GM12872 (cell line): Measurements from ENCODE around the gene CHIC1.

Experiments used
- TF ChIP-seq, protein P1 (sequence below): IDR thresholded peaks from 3 replicates; pipeline ENCODE4 v1.5.1; 2011; ENCODE audit warnings: low read depth, mild to moderate bottlenecking, low read length, moderate library complexity; ENCODE audit not compliant: insufficient read depth

The CHIC1 gene

DNA sequence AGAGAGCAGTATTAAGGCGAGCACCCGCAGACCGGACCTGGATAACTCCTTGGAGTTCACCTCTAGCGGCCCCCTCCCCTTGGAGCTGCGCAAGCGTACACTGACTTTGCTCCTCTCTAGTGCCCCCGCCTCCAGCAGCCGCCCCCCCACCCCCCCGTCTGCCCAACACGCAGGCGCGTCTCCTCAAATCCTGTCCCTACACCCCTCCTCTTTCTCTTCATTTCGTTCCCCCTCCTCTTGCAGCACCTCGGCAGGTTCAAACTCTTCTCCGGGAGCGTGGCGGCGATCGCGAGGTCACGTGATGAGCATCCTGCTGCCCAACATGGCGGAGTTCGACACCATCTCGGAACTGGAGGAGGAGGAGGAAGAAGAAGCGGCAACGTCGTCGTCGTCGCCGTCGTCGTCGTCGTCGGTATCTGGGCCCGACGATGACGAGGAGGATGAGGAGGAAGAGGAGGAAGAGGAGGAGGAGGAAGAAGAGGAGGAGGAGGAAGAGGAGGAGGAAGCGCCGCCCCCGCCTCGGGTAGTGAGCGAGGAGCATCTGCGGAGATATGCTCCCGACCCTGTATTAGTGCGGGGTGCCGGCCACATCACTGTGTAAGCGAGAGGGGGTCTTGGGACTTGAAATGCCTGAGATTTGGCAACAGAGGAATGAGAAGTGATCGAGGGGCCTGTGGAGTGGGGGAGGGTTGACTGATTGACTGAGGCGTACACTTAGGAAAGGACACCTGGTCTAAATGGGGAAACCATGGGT lies at the start of gene CHIC1:
CHIC1 (plus strand) TSS at position 214 of the 754 bp plus-strand sequence; CDS start at position 302, 88 bp downstream.
- TF ChIP-seq, protein P1, sequence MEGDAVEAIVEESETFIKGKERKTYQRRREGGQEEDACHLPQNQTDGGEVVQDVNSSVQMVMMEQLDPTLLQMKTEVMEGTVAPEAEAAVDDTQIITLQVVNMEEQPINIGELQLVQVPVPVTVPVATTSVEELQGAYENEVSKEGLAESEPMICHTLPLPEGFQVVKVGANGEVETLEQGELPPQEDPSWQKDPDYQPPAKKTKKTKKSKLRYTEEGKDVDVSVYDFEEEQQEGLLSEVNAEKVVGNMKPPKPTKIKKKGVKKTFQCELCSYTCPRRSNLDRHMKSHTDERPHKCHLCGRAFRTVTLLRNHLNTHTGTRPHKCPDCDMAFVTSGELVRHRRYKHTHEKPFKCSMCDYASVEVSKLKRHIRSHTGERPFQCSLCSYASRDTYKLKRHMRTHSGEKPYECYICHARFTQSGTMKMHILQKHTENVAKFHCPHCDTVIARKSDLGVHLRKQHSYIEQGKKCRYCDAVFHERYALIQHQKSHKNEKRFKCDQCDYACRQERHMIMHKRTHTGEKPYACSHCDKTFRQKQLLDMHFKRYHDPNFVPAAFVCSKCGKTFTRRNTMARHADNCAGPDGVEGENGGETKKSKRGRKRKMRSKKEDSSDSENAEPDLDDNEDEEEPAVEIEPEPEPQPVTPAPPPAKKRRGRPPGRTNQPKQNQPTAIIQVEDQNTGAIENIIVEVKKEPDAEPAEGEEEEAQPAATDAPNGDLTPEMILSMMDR = no peak

DNA sequence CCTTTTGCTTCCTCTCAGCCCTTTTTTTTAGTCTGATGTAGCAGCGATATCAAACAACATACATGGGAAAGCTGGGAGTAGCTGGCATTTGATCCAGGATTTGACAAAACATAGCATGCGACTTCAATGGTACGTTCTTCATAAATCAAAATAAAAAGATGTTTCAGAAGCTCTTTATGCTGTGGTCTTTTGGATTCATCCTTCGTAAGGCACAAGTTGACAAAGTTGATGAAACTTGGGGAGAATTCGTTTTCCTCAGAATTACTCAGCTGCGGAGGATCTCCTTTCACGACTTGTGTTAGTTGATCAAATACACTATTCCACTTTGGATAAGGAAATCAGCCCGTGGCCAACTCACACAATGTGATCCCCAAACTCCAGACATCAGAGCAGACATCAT lies 38.1 kb upstream of the CHIC1 start:
- TF ChIP-seq, protein P1 = no peak

DNA sequence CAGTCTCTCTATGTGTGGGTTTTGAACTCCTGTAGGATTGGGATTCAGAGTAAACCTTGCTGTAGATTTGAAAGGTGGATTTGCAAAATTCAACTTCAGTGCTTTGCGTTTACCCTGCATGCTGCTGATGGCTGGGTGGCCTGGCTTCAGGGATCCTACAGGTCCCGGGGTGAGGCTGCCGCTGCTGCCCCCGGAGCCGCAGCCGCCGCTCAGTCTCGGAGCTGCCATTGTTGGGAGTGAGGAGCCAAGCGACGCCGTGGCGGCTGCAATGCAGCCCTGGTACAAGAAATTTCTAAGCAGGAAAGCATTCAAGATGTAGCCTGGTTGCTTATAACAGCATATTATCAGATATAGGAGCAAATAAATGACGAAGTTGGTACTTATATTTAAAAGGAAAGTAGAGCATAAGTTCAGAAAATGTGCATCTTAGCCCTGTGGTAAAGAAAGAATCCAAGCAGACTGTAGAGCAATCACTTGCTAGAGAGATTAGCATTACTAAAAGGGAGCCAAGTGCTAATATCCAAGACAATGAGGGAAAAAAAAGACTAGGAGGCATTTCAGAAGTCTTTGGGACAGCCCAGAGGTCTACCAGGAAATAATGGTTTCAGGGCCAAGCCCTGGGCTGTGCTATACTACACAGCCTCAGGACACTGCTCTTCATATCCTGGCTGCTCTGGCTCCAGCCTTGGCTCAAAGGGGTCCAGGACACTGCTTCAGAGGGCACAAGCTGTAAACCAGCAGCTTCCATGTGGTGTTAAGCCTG lies 36.9 kb upstream of the CHIC1 start:
- TF ChIP-seq, protein P1 = no peak

DNA sequence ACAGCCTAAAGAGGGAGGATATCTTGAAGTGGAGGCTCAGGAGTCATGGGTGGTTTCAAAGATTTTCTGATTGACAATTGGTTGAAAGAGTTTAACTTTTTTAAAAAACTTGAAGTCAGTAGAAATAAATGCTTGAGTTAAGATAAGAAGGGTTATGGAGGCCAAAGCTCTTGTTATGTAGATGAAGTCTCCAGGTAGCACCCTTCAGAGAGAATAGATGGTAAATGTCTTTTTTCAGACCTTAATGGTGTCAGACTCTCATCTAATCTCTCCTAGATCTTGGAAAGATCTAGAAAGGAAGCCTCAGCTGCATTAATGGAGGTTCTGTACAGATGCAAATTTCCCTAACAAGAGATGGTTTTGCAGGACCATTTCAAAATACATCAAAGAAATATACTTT lies 6.8 kb upstream of the CHIC1 start:
- TF ChIP-seq, protein P1 = no peak

DNA sequence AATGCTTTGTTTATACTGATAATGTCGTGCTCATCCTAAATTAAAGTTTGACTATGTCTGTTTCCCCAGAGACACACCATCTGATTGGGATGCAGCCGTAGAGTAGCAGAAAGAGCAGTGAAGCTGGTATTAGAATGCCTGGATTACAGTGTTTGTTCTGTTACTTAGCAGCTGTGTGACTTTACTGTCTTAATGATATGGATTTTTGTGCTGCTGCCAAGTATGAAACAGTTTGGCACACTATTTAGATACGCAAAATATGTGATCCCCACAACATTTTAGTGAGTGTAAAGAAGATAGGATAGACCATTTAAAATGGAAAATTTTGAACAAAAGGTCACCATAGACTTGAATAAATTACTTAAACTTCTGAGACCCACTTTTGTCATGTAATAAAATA lies 1.2 kb upstream of the CHIC1 start:
- TF ChIP-seq, protein P1 = no peak

DNA sequence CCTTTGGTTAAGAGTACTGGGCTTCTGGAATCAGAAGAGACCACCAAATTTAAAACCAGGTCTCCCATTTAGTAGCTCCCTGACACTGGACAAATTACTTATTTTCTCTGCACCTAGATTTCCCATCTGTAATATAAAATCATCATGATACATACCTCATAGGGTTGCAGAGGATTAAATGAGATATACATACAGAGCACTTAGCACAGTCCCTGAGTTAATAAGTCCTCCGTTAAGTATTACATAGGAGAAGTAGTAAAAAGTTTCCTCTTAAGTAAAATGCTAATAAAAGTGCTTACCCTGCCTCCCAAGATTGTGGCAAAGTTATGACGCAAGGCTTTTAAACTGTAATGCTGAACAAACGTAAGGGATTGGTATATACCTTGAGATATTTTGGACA lies 539 bp upstream of the CHIC1 start:
- TF ChIP-seq, protein P1 = no peak

DNA sequence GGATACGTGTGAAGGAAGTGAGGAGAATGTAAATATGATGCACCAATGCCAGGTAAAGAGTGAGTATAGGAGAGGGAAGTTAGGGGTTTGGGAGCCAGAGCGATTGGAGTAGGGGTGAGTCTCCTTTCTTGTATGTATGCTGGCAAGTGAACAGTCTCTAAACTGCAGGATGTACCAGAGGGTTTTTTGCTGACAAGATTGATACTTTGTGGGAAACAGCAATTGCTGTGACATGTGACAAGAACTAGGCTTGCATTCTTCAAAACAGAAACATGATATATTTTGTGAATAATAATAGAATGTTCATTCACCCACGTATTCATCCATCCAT lies 706 bp downstream of the CHIC1 start:
- TF ChIP-seq, protein P1 = no peak
